IMR-90 (cell line): Measurements from ENCODE around the gene CAGE1. TPM values are rescaled to one million over a fixed set of nuclear protein-coding genes. Genes with fewer than 3 reads are reported as not detected.

Experiments used
- ATAC-seq: fragments of 200-7000 bp; cut with Tn5 transposase; 2 replicates; pipeline ENCODE4 v1.9.1; 2020; ENCODE audit warnings: low read depth, mild to moderate bottlenecking, moderate library complexity
- Bru-seq: library from RNA; stranded (reverse); fragments of 400-500 nt; gene quantifications from one replicate; lab custom pipeline; 2021; lab: Mats Ljungman, UMichigan
- BruChase-seq, 2 experiments: library from RNA; stranded (reverse); fragments of 400-500 nt; gene quantifications; one replicate each; lab custom pipeline; 2021; lab: Mats Ljungman, UMichigan
- BruUV-seq: library from RNA; stranded (reverse); fragments of 400-500 nt; replicated peaks from 2 replicates; lab custom pipeline; 2021; lab: Mats Ljungman, UMichigan
- CTCF ChIA-PET: fragments of 300-600 bp; formaldehyde crosslinking; extraction: SDS; loops from one replicate; lab custom pipeline; 2021; ENCODE audit warnings: antibody characterized with exemption; lab: Yijun Ruan, JAX
- POLR2A ChIA-PET: fragments of 300-600 bp; sonication (Branson Sonifier 250); formaldehyde crosslinking; loops from one replicate; lab custom pipeline; 2022; ENCODE audit warnings: antibody characterized with exemption; ENCODE audit not compliant: unreplicated experiment; lab: Charles Lee
- DNase-seq: peaks from one replicate; pipeline ENCODE4 v3.0.0; 2013
- H2AFZ ChIP-seq: replicated peaks from 2 replicates; pipeline ENCODE3; 2013; ENCODE audit warnings: low read length, mild to moderate bottlenecking; ENCODE audit not compliant: poor library complexity
- H2AK5ac ChIP-seq: 2 replicates; pipeline ENCODE4 v1.6.1; 2013; ENCODE audit warnings: low read depth, low read length, inconsistent platforms
- H2AK9ac ChIP-seq: replicated peaks from 2 replicates; pipeline ENCODE3; 2013; ENCODE audit warnings: mild to moderate bottlenecking, low read depth, low read length, moderate library complexity; ENCODE audit not compliant: poor library complexity
- H2BK120ac ChIP-seq: 2 replicates; pipeline ENCODE4 v1.6.1; 2013; ENCODE audit warnings: low read depth, low read length, inconsistent platforms
- H2BK15ac ChIP-seq: 3 replicates; pipeline ENCODE4 v1.6.1; 2013; ENCODE audit warnings: low read depth, low read length, inconsistent platforms
- H2BK20ac ChIP-seq: 2 replicates; pipeline ENCODE4 v1.6.1; 2013; ENCODE audit warnings: low read depth, mild to moderate bottlenecking, inconsistent platforms, low read length, moderate library complexity
- H2BK5ac ChIP-seq: 2 replicates; pipeline ENCODE4 v1.6.1; 2013; ENCODE audit warnings: mild to moderate bottlenecking, low read depth, low read length, inconsistent platforms; ENCODE audit not compliant: poor library complexity, severe bottlenecking
- H3K14ac ChIP-seq: replicated peaks from 2 replicates; pipeline ENCODE4 v1.6.1; 2013; ENCODE audit warnings: low read depth, low read length, inconsistent platforms
- H3K18ac ChIP-seq: 2 replicates; pipeline ENCODE4 v1.6.1; 2013; ENCODE audit warnings: low read depth, low read length, control low read depth
- H3K23ac ChIP-seq: 2 replicates; pipeline ENCODE4 v1.6.1; 2013; ENCODE audit warnings: low read depth, low read length, inconsistent platforms
- H3K27ac ChIP-seq: 2 replicates; pipeline ENCODE4 v1.5.1; 2013; ENCODE audit warnings: mild to moderate bottlenecking, control low read depth, low read length; ENCODE audit not compliant: insufficient read depth
- H3K27me3 ChIP-seq: 2 replicates; pipeline ENCODE4 v1.6.1; 2013; ENCODE audit warnings: low read length; ENCODE audit not compliant: control insufficient read depth, insufficient read depth
- H3K36me3 ChIP-seq: 2 replicates; pipeline ENCODE4 v1.6.1; 2013; ENCODE audit warnings: low read length, mixed read lengths; ENCODE audit not compliant: control insufficient read depth, insufficient read depth
- H3K4ac ChIP-seq: 2 replicates; pipeline ENCODE4 v1.6.1; 2013; ENCODE audit warnings: low read depth, low read length, inconsistent platforms
- H3K4me1 ChIP-seq: 2 replicates; pipeline ENCODE4 v1.6.1; 2013; ENCODE audit warnings: low read length, mixed read lengths; ENCODE audit not compliant: control insufficient read depth, insufficient read depth
- H3K4me2 ChIP-seq: 2 replicates; pipeline ENCODE4 v1.6.1; 2013; ENCODE audit warnings: low read depth, mild to moderate bottlenecking, control low read depth, low read length, moderate library complexity
- H3K4me3 ChIP-seq: 2 replicates; pipeline ENCODE4 v1.5.1; 2013; ENCODE audit warnings: low read depth, mild to moderate bottlenecking, control low read depth, low read length, moderate library complexity; ENCODE audit not compliant: insufficient read depth
- H3K56ac ChIP-seq: 2 replicates; pipeline ENCODE4 v1.6.1; 2013; ENCODE audit warnings: low read length, inconsistent platforms; ENCODE audit not compliant: insufficient read depth; ENCODE audit errors: extremely low read depth
- H3K79me1 ChIP-seq, 2 experiments: 2 replicates each; pipeline ENCODE4 v1.6.1; 2013; ENCODE audit warnings: low read length in 2 of 2, inconsistent platforms in 1 of 2, low read depth in 1 of 2
- H3K9ac ChIP-seq: 2 replicates; pipeline ENCODE4 v1.6.1; 2013; ENCODE audit warnings: low read depth, low read length, control low read depth
- H3K9me1 ChIP-seq: 2 replicates; pipeline ENCODE4 v1.6.1; 2013; ENCODE audit warnings: low read length, inconsistent platforms; ENCODE audit not compliant: insufficient read depth
- H3K9me3 ChIP-seq: 2 replicates; pipeline ENCODE4 v1.6.1; 2013; ENCODE audit warnings: low read length; ENCODE audit not compliant: control insufficient read depth, insufficient read depth
- H4K20me1 ChIP-seq: 2 replicates; pipeline ENCODE4 v1.6.1; 2013; ENCODE audit warnings: low read length, inconsistent platforms; ENCODE audit not compliant: insufficient read depth
- H4K5ac ChIP-seq: 2 replicates; pipeline ENCODE4 v1.6.1; 2013; ENCODE audit warnings: mild to moderate bottlenecking, low read depth, low read length, control low read depth
- H4K8ac ChIP-seq, 2 experiments: 2 replicates each; pipeline ENCODE4 v1.6.1; 2013; ENCODE audit warnings: low read depth in 2 of 2, low read length in 2 of 2, control low read depth in 1 of 2, inconsistent platforms in 1 of 2
- H4K91ac ChIP-seq: 2 replicates; pipeline ENCODE4 v1.6.1; 2013; ENCODE audit warnings: low read depth, low read length, inconsistent platforms; ENCODE audit not compliant: insufficient read depth
- BHLHE40 ChIP-seq: fragments of 150-350 bp; IDR thresholded peaks from 2 replicates; pipeline ENCODE4 v1.6.1; 2016; ENCODE audit warnings: mild to moderate bottlenecking, low read depth, low read length
- CEBPB ChIP-seq: IDR thresholded peaks from 2 replicates; pipeline ENCODE4 v1.6.1; 2012; ENCODE audit warnings: low read depth, low read length, improper control_type of control experiment
- FOS ChIP-seq: fragments of 150-350 bp; IDR thresholded peaks from 2 replicates; pipeline ENCODE4 v1.6.1; 2016; ENCODE audit warnings: low read depth, low read length
- MAFK ChIP-seq: IDR thresholded peaks from 2 replicates; pipeline ENCODE4 v1.6.1; 2012; ENCODE audit warnings: low read depth, low read length, improper control_type of control experiment
- NFE2L2 ChIP-seq: fragments of 150-350 bp; IDR thresholded peaks from 2 replicates; pipeline ENCODE4 v1.6.1; 2016; ENCODE audit warnings: low read depth, mild to moderate bottlenecking, low read length
- RFX5 ChIP-seq: IDR thresholded peaks from 2 replicates; pipeline ENCODE4 v1.8.0; 2012; ENCODE audit warnings: low read depth, mild to moderate bottlenecking, low read length, moderate library complexity
- SMC3 ChIP-seq: fragments of 150-350 bp; IDR thresholded peaks from 2 replicates; pipeline ENCODE4 v1.6.1; 2016; ENCODE audit warnings: low read depth, mild to moderate bottlenecking, antibody characterized with exemption, low read length, moderate library complexity
- WGBS, 2 experiments: methylation state at CpG; one replicate each; pipeline versions ENCODE4 v1.1.5 to v1.1.7; 2013; ENCODE audit warnings: missing lambda C conversion rate in 2 of 2; ENCODE audit not compliant: insufficient read length in 1 of 2; ENCODE audit errors: extremely low coverage in 2 of 2; 5-methylcytosine and 5-hydroxymethylcytosine counted together
- dilution Hi-C: fragments of 300-500 bp; cut with HindIII; formaldehyde crosslinking; loops from one replicate; pipeline ENCODE4 v1.14.3; 2018; ENCODE audit warnings: low sequenced_read_pairs; ENCODE audit not compliant: unreplicated experiment
- in situ Hi-C: fragments of 300-500 bp; cut with MboI; formaldehyde crosslinking; loops from 3 replicates; pipeline ENCODE4 v1.14.3; 2019; ENCODE audit warnings: low sequenced_read_pairs, inconsistent platforms, mixed read lengths
- intact Hi-C: fragments of 100-400 bp; cut with micrococcal nuclease; formaldehyde crosslinking; loops from 2 replicates; pipeline ENCODE4 v1.10.0; 2022
- long read RNA-seq: library from polyadenylated mRNA; unstranded; transcript quantifications from one replicate; pipeline ENCODE4 v2.0.0, GENCODE V29; 2021; ENCODE audit not compliant: unreplicated experiment
- polyA plus RNA-seq, 3 experiments: library from polyadenylated mRNA; depleted of rRNA; stranded (reverse); fragments of >200 nt; gene quantifications; 2 replicates each; pipeline ENCODE4 v1.2.3, GENCODE V29; 2012; ENCODE audit warnings: low replicate concordance in 1 of 3
- total RNA-seq: library from RNA; depleted of rRNA; stranded (reverse); fragments of >200 nt; gene quantifications from 2 replicates; pipeline ENCODE4 v1.2.3, GENCODE V29; 2012; rRNA removed
- TF ChIP-seq, protein P1 (sequence below): conservative IDR thresholded peaks from 2 replicates; pipeline ENCODE4 v1.5.1; 2012; ENCODE audit warnings: mild to moderate bottlenecking, low read depth, low read length, improper control_type of control experiment
- TF ChIP-seq, protein P2 (sequence below): fragments of 150-350 bp; IDR thresholded peaks from 2 replicates; pipeline ENCODE4 v1.6.1; 2017; ENCODE audit warnings: mild to moderate bottlenecking, antibody characterized with exemption, low read length, low read depth
- TF ChIP-seq, protein P3 (sequence below): fragments of 150-350 bp; IDR thresholded peaks from 2 replicates; pipeline ENCODE4 v1.6.1; 2016; ENCODE audit warnings: low read depth, mild to moderate bottlenecking, low read length, moderate library complexity, borderline replicate concordance

CAGE1 gene
- total RNA-seq (under 0.01 TPM in 1 of 2 replicates, not detected in the other), polyA plus RNA-seq (2012; rRNA removed) (not detected in 2 replicates), Bru-seq, nascent RNA (percentile 10 among the genes with signal in this experiment), BruChase-seq, experiment 1, labeled RNA remaining after a 6-hour chase (percentile 10 among the genes with signal in this experiment), BruChase-seq, experiment 2, labeled RNA remaining after a 2-hour chase (percentile 10 among the genes with signal in this experiment)
- polyA plus RNA-seq (2012; cell fraction: cytosol; rRNA removed) = not detected in 2 replicates
- not detected in 2 replicates for polyA plus RNA-seq (2012; cell fraction: nucleus; rRNA removed; ENCODE audit: low replicate concordance)
- long read RNA-seq = 0 reads

DNA sequence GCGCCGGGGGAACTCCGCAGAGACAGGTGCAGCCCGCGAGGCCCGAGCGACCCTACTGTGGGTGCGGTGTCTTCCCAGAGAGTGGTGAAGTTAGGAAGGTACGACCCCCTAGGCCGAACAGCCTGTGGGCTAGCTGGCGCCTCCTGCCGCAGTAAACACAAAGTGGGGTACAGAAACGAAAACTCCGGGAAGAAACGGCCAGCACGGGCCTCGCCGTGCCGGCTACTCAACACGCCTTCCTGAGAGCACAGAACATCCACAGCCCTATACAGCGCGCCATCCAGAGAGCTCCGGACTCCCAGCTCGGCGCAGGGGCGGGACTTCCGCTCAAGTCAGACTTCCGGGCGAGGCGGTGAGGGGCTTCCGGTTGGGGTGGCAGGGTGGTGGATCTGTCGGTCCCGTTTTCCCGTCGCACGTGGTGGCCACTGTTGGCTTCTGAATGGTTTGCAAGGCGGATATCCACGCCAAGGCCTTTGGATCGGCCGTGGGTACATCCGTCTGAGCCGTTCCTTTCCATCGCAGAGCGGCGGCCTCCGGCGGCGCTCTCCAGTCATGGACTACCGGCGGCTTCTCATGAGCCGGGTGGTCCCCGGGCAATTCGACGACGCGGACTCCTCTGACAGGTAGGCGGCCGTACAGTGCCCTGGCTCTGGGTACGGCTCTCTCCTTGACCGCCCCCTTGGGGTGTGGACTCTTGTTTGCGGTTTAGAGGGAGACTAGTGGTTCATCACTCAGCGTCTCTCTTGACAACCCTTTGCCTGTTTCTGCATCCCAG, at the start of gene CAGE1, which contains the start of gene RIOK1:
Gene CAGE1, minus strand, starts transcription at position 292 of the 775 bp plus-strand sequence. CDS start 2,569 bp downstream, outside the sequence.
Gene RIOK1, plus strand, starts transcription at position 358 of the 775 bp plus-strand sequence. Its CDS starts 195 bp downstream, at position 553.
- dilution Hi-C loops (no loop called here), intact Hi-C loops (loop anchor here (1.0 to 5.0 kb wide), 4 partner anchors 76 to 667 kb away; partner anchors contain the start of genes SNRNP48 and SSR1), in situ Hi-C loops (loop anchor here (10.0 kb wide), 1 partner anchor 85 kb away; no protein-coding TSS in a partner anchor)
- Histone ChIP-seq H3K27ac (peak within 1 kb of the TSS; percentile 82), H3K4ac (peak within 1 kb of the TSS; percentile 75), H3K9ac (peak within 1 kb of the TSS; percentile 92), H3K4me2 (peak within 1 kb of the TSS; percentile 82), H3K79me1 (peaks cover 19 to 29% of the 10 kb centered on the region in 2 experiments), H3K23ac (peak within 1 kb of the TSS; percentile 91), H3K36me3 (no peaks in the 10 kb centered on the region), H2BK20ac (peak within 1 kb of the TSS; percentile 8; the same call in 1 of the 2 replicates), H2AK9ac (peak within 1 kb of the TSS; percentile 97), H4K20me1 (peaks cover 6% of the 10 kb centered on the region; the same call in 1 of the 2 replicates), H2AK5ac (peak within 1 kb of the TSS; percentile 54; the same call in 1 of the 2 replicates), H2BK15ac (no peak within 1 kb of the TSS), H3K18ac (0 out of 2 replicates have a peak within 1 kb of the TSS, but pooled peaks have one; percentile 3), H3K14ac (peak within 1 kb of the TSS; percentile 91), H3K4me1 (no peaks in the 10 kb centered on the region), H3K27me3 (no peaks in the 10 kb centered on the region), H2AFZ (peak within 1 kb of the TSS; percentile 100), H4K5ac (peak within 1 kb of the TSS; percentile 58; the same call in 1 of the 2 replicates), H3K9me1 (no peaks in the 10 kb centered on the region; the same call in 1 of the 2 replicates), H4K91ac (peak within 1 kb of the TSS; percentile 77), H2BK5ac (peak within 1 kb of the TSS; percentile 37), H4K8ac (peak within 1 kb of the TSS; percentile 74 to 89), H3K56ac (peak within 1 kb of the TSS; percentile 83), H2BK120ac (peak within 1 kb of the TSS; percentile 64), H3K9me3 (no peaks in the 10 kb centered on the region), H3K4me3 (peak within 1 kb of the TSS; percentile 67)
- DNase-seq (peak; percentile 93), ATAC-seq (peak; percentile 96)
- ChIA-PET CTCF (interaction anchor here (0.8 to 1.5 kb wide), 4 partner anchors 10 to 71 kb away, joined by 3 to 4 read pairs (median 4); no protein-coding TSS in a partner anchor), POLR2A (interaction anchor here (0.5 kb wide), 1 partner anchor 77 kb away, joined by 3 read pairs; no protein-coding TSS in a partner anchor)
- no TSS peak for BruUV-seq
- 1% methylated on average over 21 of the region's 62 CpGs; no CpG with 5 or more reads in 1 of the 2 experiments for WGBS, 2 experiments
- no peak; the same call in 1 of the 2 replicates for TF ChIP-seq BHLHE40
- TF ChIP-seq SMC3 = no peak
- TF ChIP-seq NFE2L2 = no peak
- no peak for TF ChIP-seq CEBPB
- TF ChIP-seq, protein P1, sequence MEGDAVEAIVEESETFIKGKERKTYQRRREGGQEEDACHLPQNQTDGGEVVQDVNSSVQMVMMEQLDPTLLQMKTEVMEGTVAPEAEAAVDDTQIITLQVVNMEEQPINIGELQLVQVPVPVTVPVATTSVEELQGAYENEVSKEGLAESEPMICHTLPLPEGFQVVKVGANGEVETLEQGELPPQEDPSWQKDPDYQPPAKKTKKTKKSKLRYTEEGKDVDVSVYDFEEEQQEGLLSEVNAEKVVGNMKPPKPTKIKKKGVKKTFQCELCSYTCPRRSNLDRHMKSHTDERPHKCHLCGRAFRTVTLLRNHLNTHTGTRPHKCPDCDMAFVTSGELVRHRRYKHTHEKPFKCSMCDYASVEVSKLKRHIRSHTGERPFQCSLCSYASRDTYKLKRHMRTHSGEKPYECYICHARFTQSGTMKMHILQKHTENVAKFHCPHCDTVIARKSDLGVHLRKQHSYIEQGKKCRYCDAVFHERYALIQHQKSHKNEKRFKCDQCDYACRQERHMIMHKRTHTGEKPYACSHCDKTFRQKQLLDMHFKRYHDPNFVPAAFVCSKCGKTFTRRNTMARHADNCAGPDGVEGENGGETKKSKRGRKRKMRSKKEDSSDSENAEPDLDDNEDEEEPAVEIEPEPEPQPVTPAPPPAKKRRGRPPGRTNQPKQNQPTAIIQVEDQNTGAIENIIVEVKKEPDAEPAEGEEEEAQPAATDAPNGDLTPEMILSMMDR = 0 out of 2 replicates have a peak, but pooled peaks have one; percentile 1
- TF ChIP-seq, protein P2, sequence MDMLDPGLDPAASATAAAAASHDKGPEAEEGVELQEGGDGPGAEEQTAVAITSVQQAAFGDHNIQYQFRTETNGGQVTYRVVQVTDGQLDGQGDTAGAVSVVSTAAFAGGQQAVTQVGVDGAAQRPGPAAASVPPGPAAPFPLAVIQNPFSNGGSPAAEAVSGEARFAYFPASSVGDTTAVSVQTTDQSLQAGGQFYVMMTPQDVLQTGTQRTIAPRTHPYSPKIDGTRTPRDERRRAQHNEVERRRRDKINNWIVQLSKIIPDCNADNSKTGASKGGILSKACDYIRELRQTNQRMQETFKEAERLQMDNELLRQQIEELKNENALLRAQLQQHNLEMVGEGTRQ = no peak
- TF ChIP-seq, protein P3, sequence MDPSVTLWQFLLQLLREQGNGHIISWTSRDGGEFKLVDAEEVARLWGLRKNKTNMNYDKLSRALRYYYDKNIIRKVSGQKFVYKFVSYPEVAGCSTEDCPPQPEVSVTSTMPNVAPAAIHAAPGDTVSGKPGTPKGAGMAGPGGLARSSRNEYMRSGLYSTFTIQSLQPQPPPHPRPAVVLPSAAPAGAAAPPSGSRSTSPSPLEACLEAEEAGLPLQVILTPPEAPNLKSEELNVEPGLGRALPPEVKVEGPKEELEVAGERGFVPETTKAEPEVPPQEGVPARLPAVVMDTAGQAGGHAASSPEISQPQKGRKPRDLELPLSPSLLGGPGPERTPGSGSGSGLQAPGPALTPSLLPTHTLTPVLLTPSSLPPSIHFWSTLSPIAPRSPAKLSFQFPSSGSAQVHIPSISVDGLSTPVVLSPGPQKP = no peak
- TF ChIP-seq FOS = no peak
- TF ChIP-seq RFX5 = no peak
- TF ChIP-seq MAFK = no peak
